ENCODE data around the gene TMEM109. TPM values are rescaled to one million over a fixed set of nuclear protein-coding genes. Genes with fewer than 3 reads are reported as not detected.
A peak's percentile ranks its signal among the peaks of the same experiment; 100 is the strongest.

The TMEM109 gene
- total RNA-seq, 4 donors from 2014 or later = 61.9 to 105 (median 96.0) TPM

DNA sequence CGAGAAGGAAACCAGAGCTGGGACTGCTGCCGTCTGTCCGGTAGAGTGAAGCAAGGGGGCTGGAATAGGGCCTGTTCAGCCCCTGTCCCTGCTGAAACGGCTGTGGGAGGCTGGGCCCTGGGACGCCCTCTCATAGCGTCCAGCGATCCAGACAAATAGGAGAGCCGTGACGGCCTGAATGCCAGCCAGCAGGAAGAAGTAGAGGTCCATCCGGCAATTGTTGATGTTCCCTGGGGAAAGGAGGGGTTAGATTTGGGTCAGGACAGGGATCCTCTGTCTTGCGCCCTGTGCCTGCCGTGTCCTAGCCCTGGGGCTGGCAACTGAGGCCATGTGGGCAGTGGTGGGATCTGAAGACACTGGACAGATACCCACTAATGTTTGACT lies 23.2 kb downstream of the TMEM109 start:
- DNase-seq = peak in 1 of 2 donors; percentile 27
- Histone ChIP-seq H3K4me3 (replicated peaks in 1 of 3) (no peak overlapping the region), H3K27me3 (no peaks in the 10 kb centered on the region), H3K4me1 (peaks cover 0 to 9% of the 10 kb centered on the region in 2 donors), H3K9me3 (no peaks in the 10 kb centered on the region), H3K36me3 (no peaks in the 10 kb centered on the region), H3K27ac (peak overlapping the region in 2 of 3 donors; percentile 10 to 66)
- TF ChIP-seq POLR2A (IDR thresholded peaks at IDR 0.05) (no peak), CTCF (IDR thresholded peaks at IDR 0.05) (no peak)
- 44 to 49% methylated on average over 4 to 12 of the region's 12 CpGs for WGBS, 2 donors
- intact Hi-C loops (cut with DNase I) = no loop called here

- Histone ChIP-seq H3K27me3 (no peaks in the 10 kb centered on the region), H3K9me3 (no peaks in the 10 kb centered on the region), H3K36me3 (no peaks in the 10 kb centered on the region), H3K4me1 (peaks cover 0 to 15% of the 10 kb centered on the region in 2 donors), H3K27ac (no peak overlapping the region), H3K4me3 (replicated peaks in 1 of 3) (no peak overlapping the region)
- 93 to 100% methylated on average over 3 to 4 of the region's 8 CpGs for WGBS, 2 donors
- no peak for DNase-seq
- intact Hi-C loops (cut with DNase I) = no loop called here
- no peak for TF ChIP-seq POLR2A (IDR thresholded peaks at IDR 0.05)
- no peak for TF ChIP-seq CTCF (IDR thresholded peaks at IDR 0.05)
These were observed 23.9 kb downstream of the TMEM109 start for GRCh38 chr11:60937811-60938210.

DNA sequence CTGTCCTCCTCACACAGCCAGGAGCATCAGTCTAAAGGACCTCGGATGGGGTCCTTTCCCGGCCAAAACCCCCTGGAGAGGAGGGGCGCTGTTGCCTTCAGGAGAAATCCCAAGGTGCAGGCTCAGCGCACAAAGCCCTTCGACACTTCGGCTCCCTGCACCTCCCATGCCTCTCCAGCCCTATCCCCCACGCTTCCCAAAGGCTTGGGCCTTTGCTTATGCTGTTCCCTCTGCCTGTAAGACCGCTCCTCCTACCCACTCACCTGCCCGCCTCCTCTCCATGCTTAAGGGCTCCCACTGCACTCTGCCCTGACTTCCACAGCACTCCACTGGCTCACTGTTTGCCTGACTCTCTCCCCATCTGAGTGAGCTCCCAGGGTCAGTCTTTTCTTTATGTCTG lies 24.5 kb downstream of the TMEM109 start:
- H3K4me3 ChIP-seq (replicated peaks in 1 of 3) = no peak overlapping the region
- TF ChIP-seq CTCF (IDR thresholded peaks at IDR 0.05) = no peak
- no peak for TF ChIP-seq POLR2A (IDR thresholded peaks at IDR 0.05)
- no peaks in the 10 kb centered on the region for H3K27me3 ChIP-seq
- intact Hi-C loops (cut with DNase I) = no loop called here
- no peak for DNase-seq
- 82 to 85% methylated on average over 9 of the region's 9 CpGs for WGBS, 2 donors
- H3K27ac ChIP-seq = no peak overlapping the region
- no peaks in the 10 kb centered on the region for H3K9me3 ChIP-seq
- no peaks in the 10 kb centered on the region for H3K36me3 ChIP-seq
- H3K4me1 ChIP-seq = peaks cover 0 to 21% of the 10 kb centered on the region in 2 donors

- intact Hi-C loops (cut with DNase I) = no loop called here
- 83 to 88% methylated on average over 7 of the region's 7 CpGs for WGBS, 2 donors
- no peaks in the 10 kb centered on the region for H3K9me3 ChIP-seq
- no peak for DNase-seq
- TF ChIP-seq CTCF (IDR thresholded peaks at IDR 0.05) (no peak), POLR2A (IDR thresholded peaks at IDR 0.05) (no peak)
- H3K27ac ChIP-seq = no peak overlapping the region
- no peaks in the 10 kb centered on the region for H3K36me3 ChIP-seq
- H3K4me3 ChIP-seq (replicated peaks in 1 of 3) = no peak overlapping the region
- peaks cover 0 to 22% of the 10 kb centered on the region in 2 donors for H3K4me1 ChIP-seq
- no peaks in the 10 kb centered on the region for H3K27me3 ChIP-seq
These were observed 25.3 kb downstream of the TMEM109 start for GRCh38 chr11:60939301-60939700.

DNA sequence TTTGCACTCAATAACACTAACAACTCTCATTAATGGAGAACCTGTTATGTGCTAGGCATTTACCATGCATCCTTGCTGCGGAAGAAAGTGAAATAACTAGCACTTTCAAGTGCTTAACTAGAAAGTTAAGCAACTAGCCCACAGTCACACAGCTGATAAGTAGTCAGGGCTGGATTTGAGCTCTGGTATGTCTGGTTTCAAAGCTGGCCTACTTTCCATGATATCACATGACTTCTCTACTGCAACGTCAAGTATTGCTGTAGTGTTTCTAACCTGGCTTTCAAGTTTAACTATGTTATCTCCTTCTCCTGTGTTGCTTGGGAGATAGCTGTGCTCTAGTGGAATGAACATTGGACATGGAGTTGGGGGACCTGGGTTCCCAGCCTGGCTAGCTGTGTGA lies 25.9 kb downstream of the TMEM109 start:
- no peak for TF ChIP-seq POLR2A (IDR thresholded peaks at IDR 0.05)
- TF ChIP-seq CTCF (IDR thresholded peaks at IDR 0.05) = no peak
- no peaks in the 10 kb centered on the region for H3K27me3 ChIP-seq
- H3K4me1 ChIP-seq = peaks cover 0 to 22% of the 10 kb centered on the region in 2 donors
- no peak for DNase-seq
- no peaks in the 10 kb centered on the region for H3K36me3 ChIP-seq
- 45% methylated on average over 2 of the region's 2 CpGs for WGBS, 2 donors
- no peak overlapping the region for H3K27ac ChIP-seq
- intact Hi-C loops (cut with DNase I) = no loop called here
- H3K4me3 ChIP-seq (replicated peaks in 1 of 3) = no peak overlapping the region
- no peaks in the 10 kb centered on the region for H3K9me3 ChIP-seq

Measured in thyroid gland (tissue), 4 donors.